HEK293 (cell line): ENCODE data around the gene SPACA9.
A peak's percentile ranks its signal among the peaks of the same experiment; 100 is the strongest.

Experiments used
- CTCF ChIA-PET: fragments of 350-600 bp; formaldehyde crosslinking; extraction: SDS; loops from one replicate; lab custom pipeline; 2021; ENCODE audit warnings: antibody characterized with exemption; lab: Yijun Ruan, JAX
- POLR2A ChIA-PET: fragments of 300-600 bp; formaldehyde crosslinking; extraction: SDS; loops from one replicate; lab custom pipeline; 2020; ENCODE audit warnings: antibody characterized with exemption, inconsistent platforms; lab: Yijun Ruan, JAX
- H3K27ac ChIP-seq: fragments of 200-500 bp; sonication (Bioruptor generic); 2 replicates; pipeline ENCODE4 v1.5.1; 2014; ENCODE audit warnings: low read depth, low read length, control low read depth, inconsistent platforms; ENCODE audit errors: extremely low read depth
- H3K36me3 ChIP-seq, 2 experiments: fragments of 200-500 bp in 1 of 2; sonication (Bioruptor generic) in 1 of 2; 1 replicate in 1 of 2; 2 replicates in 1 of 2; pipeline ENCODE4 v1.5.1; 2014 to 2017; ENCODE audit warnings: inconsistent platforms in 2 of 2, low read length in 2 of 2; ENCODE audit not compliant: control insufficient read depth in 2 of 2, insufficient read depth in 1 of 2
- H3K4me1 ChIP-seq: fragments of 200-500 bp; sonication (Bioruptor generic); 2 replicates; pipeline ENCODE4 v1.5.1; 2014; ENCODE audit warnings: mild to moderate bottlenecking, low read length, inconsistent platforms; ENCODE audit not compliant: control insufficient read depth, insufficient read depth
- H3K4me3 ChIP-seq: 2 replicates; pipeline ENCODE4 v1.5.1; 2011; ENCODE audit warnings: low read depth, mild to moderate bottlenecking, control low read depth, low read length, moderate library complexity
- H3K9me3 ChIP-seq: fragments of 200-500 bp; sonication (Bioruptor generic); 2 replicates; pipeline ENCODE4 v1.5.1; 2014; ENCODE audit warnings: low read depth, low read length, inconsistent platforms; ENCODE audit not compliant: control insufficient read depth, insufficient read depth
- BCL11A ChIP-seq: fragments of 450-650 bp; formaldehyde crosslinking; IDR thresholded peaks from 2 replicates; pipeline ENCODE4 v1.5.1; 2016; ENCODE audit warnings: low read depth, missing biosample characterization, missing genetic modification characterization
- EGR2 ChIP-seq: fragments of 450-650 bp; formaldehyde crosslinking; IDR thresholded peaks from 2 replicates; pipeline ENCODE4 v1.5.1; 2016; ENCODE audit warnings: low read depth, missing biosample characterization, missing genetic modification characterization
- IKZF3 ChIP-seq: fragments of 450-650 bp; IDR thresholded peaks from 2 replicates; pipeline ENCODE4 v1.5.0; 2018; ENCODE audit warnings: missing biosample characterization, mild to moderate bottlenecking, missing genetic modification characterization, moderate library complexity
- KLF10 ChIP-seq: fragments of 450-650 bp; IDR thresholded peaks from 2 replicates; pipeline ENCODE4 v1.5.1; 2018; ENCODE audit warnings: missing biosample characterization, mild to moderate bottlenecking, missing genetic modification characterization
- PRDM1 ChIP-seq: fragments of 450-650 bp; formaldehyde crosslinking; IDR thresholded peaks from 2 replicates; pipeline ENCODE4; 2016; ENCODE audit warnings: missing biosample characterization, missing genetic modification characterization
- TRIM28 ChIP-seq: IDR thresholded peaks from 2 replicates; pipeline ENCODE4 v1.6.1; 2011; ENCODE audit warnings: low read length, control low read depth, borderline replicate concordance
- WT1 ChIP-seq: fragments of 450-650 bp; formaldehyde crosslinking; IDR thresholded peaks from 2 replicates; pipeline ENCODE4 v1.5.1; 2016; ENCODE audit warnings: missing biosample characterization, missing genetic modification characterization
- ZBTB11 ChIP-seq: fragments of 450-650 bp; formaldehyde crosslinking; conservative IDR thresholded peaks from 2 replicates; pipeline ENCODE4 v1.5.1; 2016; ENCODE audit warnings: low read depth, missing biosample characterization, missing genetic modification characterization
- ZBTB6 ChIP-seq: fragments of 450-650 bp; formaldehyde crosslinking; IDR thresholded peaks from 2 replicates; pipeline ENCODE4 v1.5.1; 2017; ENCODE audit warnings: missing biosample characterization, missing genetic modification characterization
- ZFHX2 ChIP-seq: fragments of 450-650 bp; formaldehyde crosslinking; conservative IDR thresholded peaks from 2 replicates; pipeline ENCODE4 v1.5.1; 2016; ENCODE audit warnings: missing biosample characterization, missing genetic modification characterization
- ZNF132 ChIP-seq: fragments of 450-650 bp; formaldehyde crosslinking; IDR thresholded peaks from 2 replicates; pipeline ENCODE4 v1.5.1; 2017; ENCODE audit warnings: missing biosample characterization, missing genetic modification characterization, borderline replicate concordance
- ZNF175 ChIP-seq: fragments of 450-650 bp; formaldehyde crosslinking; IDR thresholded peaks from 2 replicates; pipeline ENCODE4 v1.5.1; 2016; ENCODE audit warnings: missing biosample characterization, missing genetic modification characterization
- ZNF202 ChIP-seq: fragments of 450-650 bp; formaldehyde crosslinking; IDR thresholded peaks from 2 replicates; pipeline ENCODE4 v1.5.1; 2016; ENCODE audit warnings: missing biosample characterization, missing genetic modification characterization, borderline replicate concordance
- ZNF211 ChIP-seq: fragments of 450-650 bp; formaldehyde crosslinking; IDR thresholded peaks from 2 replicates; pipeline ENCODE4 v1.5.1; 2016; ENCODE audit warnings: low read depth, missing biosample characterization, missing genetic modification characterization
- ZNF48 ChIP-seq: fragments of 450-650 bp; formaldehyde crosslinking; IDR thresholded peaks from 2 replicates; pipeline ENCODE4 v1.5.1; 2016; ENCODE audit warnings: missing biosample characterization, missing genetic modification characterization
- ZNF529 ChIP-seq: fragments of 450-650 bp; formaldehyde crosslinking; IDR thresholded peaks from 2 replicates; pipeline ENCODE4 v1.5.1; 2017; ENCODE audit warnings: missing genetic modification characterization, missing biosample characterization; ENCODE audit not compliant: insufficient replicate concordance
- ZNF571 ChIP-seq: fragments of 450-650 bp; formaldehyde crosslinking; IDR thresholded peaks from 2 replicates; pipeline ENCODE4 v1.5.0; 2017; ENCODE audit warnings: missing biosample characterization, missing genetic modification characterization
- ZNF639 ChIP-seq: fragments of 450-650 bp; formaldehyde crosslinking; IDR thresholded peaks from 2 replicates; pipeline ENCODE4 v1.5.1; 2016; ENCODE audit warnings: missing biosample characterization, missing genetic modification characterization
- ZNF664 ChIP-seq: fragments of 450-650 bp; formaldehyde crosslinking; IDR thresholded peaks from 2 replicates; pipeline ENCODE4 v1.5.1; 2016; ENCODE audit warnings: missing biosample characterization, missing genetic modification characterization
- ZNF76 ChIP-seq: fragments of 450-650 bp; formaldehyde crosslinking; IDR thresholded peaks from 2 replicates; pipeline ENCODE4; 2016; ENCODE audit warnings: low read depth, missing biosample characterization, missing genetic modification characterization, borderline replicate concordance
- ZNF785 ChIP-seq: fragments of 450-650 bp; formaldehyde crosslinking; IDR thresholded peaks from 2 replicates; pipeline ENCODE4 v1.5.1; 2016; ENCODE audit warnings: missing biosample characterization, missing genetic modification characterization
- ZNF830 ChIP-seq: fragments of 450-650 bp; IDR thresholded peaks from 2 replicates; pipeline ENCODE4 v1.5.0; 2018; ENCODE audit warnings: missing biosample characterization, missing genetic modification characterization, low read depth, mild to moderate bottlenecking, moderate library complexity
- ZNF837 ChIP-seq: fragments of 450-650 bp; formaldehyde crosslinking; IDR thresholded peaks from 2 replicates; pipeline ENCODE4 v1.5.1; 2016; ENCODE audit warnings: missing biosample characterization, missing genetic modification characterization

Gene SPACA9

GRCh38 chr9:132873403-132873802 is 5.3 kb upstream of the SPACA9 start:
- ChIA-PET CTCF (interaction anchor here (0.6 to 1.6 kb wide), 2 partner anchors 28 to 32 kb away, joined by 4 to 9 read pairs; no protein-coding TSS in a partner anchor), POLR2A (no interaction called here)
- Histone ChIP-seq H3K4me1 (no peaks in the 10 kb centered on the region), H3K9me3 (no peaks in the 10 kb centered on the region), H3K27ac (no peak overlapping the region), H3K4me3 (no peak overlapping the region), H3K36me3 (no peaks in the 10 kb centered on the region)
- TF ChIP-seq ZFHX2 (0 out of 2 replicates have a peak, but pooled peaks have one; percentile 15), ZNF211 (tag by site-specific recombination) (no peak), ZNF639 (tag by site-specific recombination) (no peak), PRDM1 (peak; percentile 100), EGR2 (tag by site-specific recombination) (peak; percentile 66), KLF10 (tag by site-specific recombination) (no peak), ZNF785 (tag by site-specific recombination) (no peak)

- CTCF ChIA-PET = interaction anchor here (0.7 kb wide), 1 partner anchor 646 kb away, joined by 3 read pairs; no protein-coding TSS in a partner anchor
- Histone ChIP-seq H3K27ac (no peak overlapping the region), H3K9me3 (no peaks in the 10 kb centered on the region), H3K36me3 (no peaks in the 10 kb centered on the region), H3K4me1 (no peaks in the 10 kb centered on the region), H3K4me3 (no peak overlapping the region)
- TF ChIP-seq ZNF830 (no peak), TRIM28 (no peak), ZNF639 (tag by site-specific recombination) (no peak), ZBTB6 (tag by site-specific recombination) (no peak), ZNF175 (tag by site-specific recombination) (no peak), ZNF664 (no peak), ZNF76 (tag by site-specific recombination) (no peak), ZBTB11 (tag by site-specific recombination) (no peak), WT1 (tag by site-specific recombination) (no peak), ZNF571 (tag by site-specific recombination) (no peak), ZNF132 (tag by site-specific recombination) (no peak), ZNF837 (no peak), BCL11A (tag by site-specific recombination) (no peak), ZNF529 (tag by site-specific recombination) (no peak), ZNF48 (tag by site-specific recombination) (no peak), ZNF202 (tag by site-specific recombination) (no peak), IKZF3 (tag by site-specific recombination) (no peak)
- POLR2A ChIA-PET = no interaction called here
Observed at GRCh38 chr9:132875159-132875558, 3.5 kb upstream of the SPACA9 start.
